Left lung (tissue), 10 donors: ENCODE data around the gene FRYL. TPM values are rescaled to one million over a fixed set of nuclear protein-coding genes. Genes with fewer than 3 reads are reported as not detected.

Source experiments
- ATAC-seq: fragments of 200-7000 bp; cut with Tn5 transposase; one replicate; pipeline ENCODE4 v1.9.1; 2020; ENCODE audit warnings: moderate library complexity
- DNase-seq, 4 donors: peaks; one replicate each; pipeline ENCODE4 v3.0.0-alpha.2; 2013 to 2020
- H3K27ac ChIP-seq, 2 donors: fragments of 200-600 bp; sonication (generic) in 1 of 2; one replicate each; pipeline versions ENCODE4 v1.5.0 to v1.8.0; 2020 to 2021
- H3K27me3 ChIP-seq, 2 donors: fragments of 200-600 bp; sonication (generic) in 1 of 2; one replicate each; pipeline versions ENCODE4 v1.5.0 to v1.8.0; 2020 to 2021
- H3K36me3 ChIP-seq, 2 donors: fragments of 200-600 bp; sonication (generic) in 1 of 2; one replicate each; pipeline versions ENCODE4 v1.5.0 to v1.8.0; 2020 to 2021
- H3K4me1 ChIP-seq, 2 donors: fragments of 200-600 bp; one replicate each; pipeline ENCODE4 v1.8.0; 2021
- H3K4me3 ChIP-seq, 2 donors: fragments of 200-600 bp; sonication (generic) in 1 of 2; one replicate each; pipeline versions ENCODE4 v1.5.0 to v1.8.0; 2020 to 2021; ENCODE audit warnings: mild to moderate bottlenecking in 1 of 2
- H3K9me3 ChIP-seq, 2 donors: fragments of 200-600 bp; sonication (generic) in 1 of 2; one replicate each; pipeline versions ENCODE4 v1.5.0 to v1.8.0; 2020 to 2021
- intact Hi-C, 2 donors: fragments of 100-400 bp; cut with DNase I; formaldehyde crosslinking; loops; one replicate each; pipeline versions ENCODE4 v1.11.2 to v1.14.2; 2022
- polyA plus RNA-seq, 6 donors: library from polyadenylated mRNA; unstranded; fragments of 120-200 nt; gene quantifications; one replicate each; pipeline ENCODE4 v1.2.1, GENCODE V29; 2013; ENCODE audit not compliant: insufficient read length in 6 of 6
- total RNA-seq, 2 donors: library from RNA; stranded (reverse); fragmentation: NEBNext Ultra II Directional; extraction: Animal tissue kit (Norgen Biotek cat#: 25700); gene quantifications; one replicate each; pipeline ENCODE4 v1.2.1, GENCODE V29; 2021
- TF ChIP-seq, protein P1 (sequence below), 2 donors: fragments of 200-600 bp; sonication (generic) in 1 of 2; IDR thresholded peaks; one replicate each; pipeline versions ENCODE4 v1.5.0 to v1.8.0; 2021; ENCODE audit warnings: antibody characterized with exemption in 2 of 2
- donor health status: DM: no; HTN: yes; CAD: no.
- donor health status: DM: no; HTN: no; CAD: no.

The FRYL gene
- total and polyA plus RNA-seq, 8 donors, result 41.9 to 72.7 (median 50.3) TPM

DNA sequence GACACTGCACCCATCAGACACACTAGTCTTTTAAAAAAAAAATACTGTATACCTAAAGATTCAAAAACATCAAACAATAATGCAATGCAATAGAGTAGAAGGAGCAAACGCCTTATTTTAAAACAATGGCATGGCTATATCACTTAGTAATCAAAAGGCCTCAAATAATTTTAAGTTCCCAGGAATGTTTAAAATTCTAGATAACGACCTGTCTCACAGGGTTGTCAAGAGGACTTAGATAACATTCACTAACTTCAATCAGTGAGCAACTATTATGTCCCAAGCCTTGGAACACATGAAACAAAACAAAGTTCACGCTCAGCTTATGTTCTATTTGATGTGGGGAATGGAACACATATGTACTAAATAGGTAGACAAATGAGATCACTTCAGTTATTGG is 106.5 kb downstream of the FRYL start:
- TF ChIP-seq, protein P1, sequence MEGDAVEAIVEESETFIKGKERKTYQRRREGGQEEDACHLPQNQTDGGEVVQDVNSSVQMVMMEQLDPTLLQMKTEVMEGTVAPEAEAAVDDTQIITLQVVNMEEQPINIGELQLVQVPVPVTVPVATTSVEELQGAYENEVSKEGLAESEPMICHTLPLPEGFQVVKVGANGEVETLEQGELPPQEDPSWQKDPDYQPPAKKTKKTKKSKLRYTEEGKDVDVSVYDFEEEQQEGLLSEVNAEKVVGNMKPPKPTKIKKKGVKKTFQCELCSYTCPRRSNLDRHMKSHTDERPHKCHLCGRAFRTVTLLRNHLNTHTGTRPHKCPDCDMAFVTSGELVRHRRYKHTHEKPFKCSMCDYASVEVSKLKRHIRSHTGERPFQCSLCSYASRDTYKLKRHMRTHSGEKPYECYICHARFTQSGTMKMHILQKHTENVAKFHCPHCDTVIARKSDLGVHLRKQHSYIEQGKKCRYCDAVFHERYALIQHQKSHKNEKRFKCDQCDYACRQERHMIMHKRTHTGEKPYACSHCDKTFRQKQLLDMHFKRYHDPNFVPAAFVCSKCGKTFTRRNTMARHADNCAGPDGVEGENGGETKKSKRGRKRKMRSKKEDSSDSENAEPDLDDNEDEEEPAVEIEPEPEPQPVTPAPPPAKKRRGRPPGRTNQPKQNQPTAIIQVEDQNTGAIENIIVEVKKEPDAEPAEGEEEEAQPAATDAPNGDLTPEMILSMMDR (IDR thresholded peaks at IDR 0.05), result no peak
- ATAC-seq (no peak), DNase-seq (no peak)
- Histone ChIP-seq H3K4me1 (peaks cover 3 to 13% of the 10 kb centered on the region in 2 donors), H3K36me3 (no peaks in the 10 kb centered on the region), H3K4me3 (no peak overlapping the region), H3K27ac (no peak overlapping the region), H3K27me3 (no peaks in the 10 kb centered on the region), H3K9me3 (no peaks in the 10 kb centered on the region)
- intact Hi-C loops, result no loop called here

DNA sequence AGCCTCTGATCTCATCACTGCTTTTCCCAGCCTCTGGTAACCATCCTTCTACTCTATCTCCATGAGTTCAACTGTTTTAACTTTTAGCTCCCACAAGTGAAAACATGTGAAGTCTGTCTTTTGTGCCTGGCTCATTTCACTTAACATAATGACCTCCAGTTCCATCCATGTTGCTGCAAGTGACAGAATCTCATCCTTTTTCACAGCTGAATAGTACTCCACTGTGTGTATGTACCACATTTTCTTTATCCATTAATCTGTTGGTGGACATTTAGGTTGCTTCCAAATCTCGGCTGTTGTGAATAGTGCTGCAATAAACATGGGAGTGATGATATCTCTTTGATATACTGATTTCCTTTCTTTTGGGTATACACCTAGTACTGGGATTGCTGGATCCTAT is 109.5 kb downstream of the FRYL start:
- no peak overlapping the region for H3K4me3 ChIP-seq
- intact Hi-C loops, result no loop called here
- no peak for ATAC-seq

DNA sequence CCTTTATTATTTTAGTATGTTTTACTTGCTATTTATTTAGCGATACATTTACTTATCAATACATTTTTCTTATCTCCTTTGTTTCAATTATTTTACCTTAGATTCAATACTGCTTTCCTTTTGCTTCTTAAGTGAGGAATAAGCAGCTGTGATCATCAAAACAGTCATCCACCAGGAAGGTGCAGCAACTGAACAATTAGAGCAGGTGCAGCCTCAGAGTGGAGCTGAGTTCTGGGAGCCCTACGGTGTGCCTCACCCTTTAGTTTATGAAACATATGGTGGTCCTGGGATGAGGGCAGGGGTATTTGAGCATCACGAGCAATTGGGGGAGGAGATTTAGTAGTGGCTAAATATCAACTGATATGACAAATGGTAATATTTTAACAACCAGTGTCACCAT is 111.0 kb downstream of the FRYL start:
- Histone ChIP-seq H3K4me3 (no peak overlapping the region), H3K4me1 (peaks cover 5 to 37% of the 10 kb centered on the region in 2 donors), H3K36me3 (no peaks in the 10 kb centered on the region), H3K27me3 (no peaks in the 10 kb centered on the region), H3K9me3 (no peaks in the 10 kb centered on the region), H3K27ac (no peak overlapping the region)
- ATAC-seq (no peak), DNase-seq (no peak)
- TF ChIP-seq, protein P1 (IDR thresholded peaks at IDR 0.05), result no peak
- intact Hi-C loops, result no loop called here

More for the DNA sequence above, 109.5 kb downstream of the FRYL start:
- DNase-seq, result no peak
- Histone ChIP-seq H3K27me3 (no peaks in the 10 kb centered on the region), H3K27ac (no peak overlapping the region), H3K4me1 (peaks cover 5 to 32% of the 10 kb centered on the region in 2 donors), H3K9me3 (no peaks in the 10 kb centered on the region), H3K36me3 (no peaks in the 10 kb centered on the region)
- TF ChIP-seq, protein P1 (IDR thresholded peaks at IDR 0.05), result no peak

DNA sequence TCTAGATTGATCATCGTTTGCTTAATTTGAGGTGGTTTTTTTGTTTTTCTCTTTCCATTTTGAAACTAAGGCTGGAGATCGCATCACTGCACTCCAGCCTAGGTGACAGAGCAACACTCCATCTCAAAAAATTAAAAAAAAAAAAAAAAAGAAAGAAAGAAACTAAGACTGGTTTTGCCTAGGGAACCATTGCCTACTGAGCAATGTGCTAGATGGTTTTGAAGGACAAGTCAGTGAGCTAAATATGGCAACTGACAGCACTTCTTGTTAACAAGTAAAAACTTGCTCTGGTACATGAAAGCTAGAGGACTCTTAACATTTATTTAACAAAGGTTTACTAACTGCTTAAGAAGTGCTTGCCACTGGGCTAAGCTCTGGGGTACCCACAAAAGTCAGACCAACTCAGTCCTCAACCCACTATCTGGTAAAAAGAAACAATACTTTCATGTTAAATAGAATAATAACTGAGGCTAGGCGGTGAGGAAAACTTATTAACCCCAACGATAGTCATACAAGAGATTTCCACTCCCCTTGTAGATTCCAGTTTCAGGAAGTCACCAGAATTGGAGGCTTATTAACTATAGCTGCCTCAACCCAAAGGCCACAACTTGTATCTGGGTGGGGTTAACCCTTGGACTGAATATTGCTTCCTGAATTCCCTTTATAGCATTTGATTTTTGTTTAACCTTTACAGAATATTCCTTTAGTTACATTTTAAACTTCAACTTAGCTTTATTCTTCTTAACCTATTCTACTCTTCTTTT is 111.6 kb downstream of the FRYL start:
- Histone ChIP-seq H3K27me3 (no peaks in the 10 kb centered on the region), H3K36me3 (no peaks in the 10 kb centered on the region), H3K27ac (no peak overlapping the region), H3K4me1 (peaks cover 5 to 38% of the 10 kb centered on the region in 2 donors), H3K4me3 (no peak overlapping the region), H3K9me3 (no peaks in the 10 kb centered on the region)
- peak; percentile 86 for ATAC-seq
- intact Hi-C loops, result no loop called here
- TF ChIP-seq, protein P1 (IDR thresholded peaks at IDR 0.05), result no peak
- DNase-seq, result no peak

DNA sequence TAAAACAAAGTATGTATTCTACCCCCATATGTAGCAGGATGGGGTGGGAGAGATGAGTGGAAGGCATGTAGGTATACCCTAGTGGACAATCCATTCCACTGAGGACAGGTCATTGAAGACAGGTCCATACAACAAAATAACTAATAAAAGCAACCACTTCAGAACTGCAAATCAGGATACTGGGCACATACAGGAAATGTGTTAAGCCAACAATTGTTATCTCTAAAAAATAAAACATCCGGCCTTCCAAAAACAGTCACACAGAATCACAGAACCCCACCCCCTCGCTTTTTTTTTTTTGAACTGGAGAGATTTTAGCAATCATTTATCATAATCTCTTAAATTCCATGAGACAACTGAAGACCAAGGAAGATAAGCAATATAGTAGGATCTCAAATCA is 112.9 kb downstream of the FRYL start:
- peaks cover 0 to 8% of the 10 kb centered on the region in 2 donors for H3K9me3 ChIP-seq
- H3K27me3 ChIP-seq, result no peaks in the 10 kb centered on the region
- H3K4me1 ChIP-seq, result peaks cover 5 to 38% of the 10 kb centered on the region in 2 donors
- ATAC-seq (no peak), DNase-seq (no peak)
- no peak overlapping the region for H3K4me3 ChIP-seq
- peak overlapping the region in 1 of 2 donors; percentile 41 for H3K27ac ChIP-seq
- H3K36me3 ChIP-seq, result no peaks in the 10 kb centered on the region
- intact Hi-C loops, result no loop called here
- TF ChIP-seq, protein P1 (IDR thresholded peaks at IDR 0.05), result no peak
